HepG2 (cell line): ENCODE measurements around the gene DNAH9. TPM values are rescaled to one million over a fixed set of nuclear protein-coding genes. Genes with fewer than 3 reads are reported as not detected.

Experiments
- ATAC-seq: fragments of 200-7000 bp; cut with Tn5 transposase; 3 replicates; pipeline ENCODE4 v1.9.1; 2020; ENCODE audit warnings: mild to moderate bottlenecking, moderate library complexity
- BruUV-seq: library from RNA; stranded (reverse); fragments of 400-500 nt; replicated peaks from 2 replicates; lab custom pipeline; 2021; lab: Mats Ljungman, UMichigan
- CTCF ChIA-PET: fragments of 300-600 bp; formaldehyde crosslinking; extraction: SDS; loops from one replicate; lab custom pipeline; 2021; ENCODE audit warnings: low total read pairs, inconsistent platforms, low intra/inter-chr PET ratio; lab: Yijun Ruan, JAX
- POLR2A ChIA-PET: fragments of 350-600 bp; sonication (Branson Sonifier 250); formaldehyde crosslinking; loops from one replicate; lab custom pipeline; 2020; ENCODE audit warnings: antibody characterized with exemption, inconsistent platforms; lab: Yijun Ruan, JAX
- DNase-seq: peaks from one replicate; pipeline ENCODE4 v3.0.0-alpha.2; 2015; ENCODE audit warnings: low spot score
- FAIRE-seq: peaks from 3 replicates; lab custom pipeline; 2011; peaks lifted over from hg19 to GRCh38; lab: Jason Lieb, UNC
- H2AFZ ChIP-seq: one replicate; pipeline ENCODE4 v1.6.1; 2011; ENCODE audit warnings: low read length, inconsistent platforms
- H3K27ac ChIP-seq: fragments of 300-600 bp; 3 replicates; pipeline ENCODE4 v1.8.0; 2011; ENCODE audit warnings: mixed run types, mild to moderate bottlenecking, mixed read lengths, low read length, inconsistent platforms; ENCODE audit not compliant: insufficient read depth; ENCODE audit errors: extremely low read length
- H3K27me3 ChIP-seq, 2 experiments: fragments of 200-600 bp in 1 of 2; 2 replicates in 1 of 2; 3 replicates in 1 of 2; pipeline versions ENCODE4 v1.6.0 to v1.8.0; 2011; ENCODE audit warnings: low read length in 2 of 2, mild to moderate bottlenecking in 2 of 2, moderate library complexity in 2 of 2, inconsistent platforms in 1 of 2; ENCODE audit not compliant: insufficient read depth in 2 of 2, control insufficient read depth in 1 of 2
- H3K36me3 ChIP-seq, 2 experiments: fragments of 200-600 bp in 1 of 2; replicated peaks in 1 of 2; 2 replicates in 1 of 2; 3 replicates in 1 of 2; pipeline versions ENCODE4 v1.5.1 to v1.8.0; 2011; ENCODE audit warnings: low read length in 2 of 2, inconsistent platforms in 1 of 2; ENCODE audit not compliant: insufficient read depth in 2 of 2, control insufficient read depth in 1 of 2
- H3K4me1 ChIP-seq: 2 replicates; pipeline ENCODE4 v1.5.1; 2012; ENCODE audit warnings: low read length, inconsistent platforms; ENCODE audit not compliant: insufficient read depth
- H3K4me2 ChIP-seq: 2 replicates; pipeline ENCODE4 v1.6.0; 2011; ENCODE audit warnings: low read depth, low read length, inconsistent platforms
- H3K4me3 ChIP-seq, 3 experiments: fragments of 200-600 bp in 1 of 3; sonication (generic), shearing (Covaris generic) in 1 of 3; replicated peaks in 1 of 3; 2 replicates each; pipeline ENCODE4 v1.5.1; 2011 to 2016; ENCODE audit warnings: low read length in 3 of 3, inconsistent platforms in 2 of 3, low read depth in 2 of 3, mild to moderate bottlenecking in 2 of 3, control low read depth in 1 of 3, mixed read lengths in 1 of 3; ENCODE audit not compliant: insufficient read depth in 1 of 3
- H3K79me2 ChIP-seq: one replicate; pipeline ENCODE4 v1.6.1; 2011; ENCODE audit warnings: low read length, inconsistent platforms; ENCODE audit not compliant: insufficient read depth
- H3K9ac ChIP-seq: 2 replicates; pipeline ENCODE4 v1.6.0; 2011; ENCODE audit warnings: mild to moderate bottlenecking, low read depth, low read length, inconsistent platforms; ENCODE audit not compliant: insufficient read depth
- H3K9me3 ChIP-seq: 2 replicates; pipeline ENCODE4 v1.5.1; 2012; ENCODE audit warnings: mild to moderate bottlenecking, low read length
- H4K20me1 ChIP-seq: 2 replicates; pipeline ENCODE4 v1.6.0; 2011; ENCODE audit warnings: inconsistent platforms, mild to moderate bottlenecking, low read length, moderate library complexity; ENCODE audit not compliant: insufficient read depth
- ATM ChIP-seq: fragments of 450-650 bp; IDR thresholded peaks from 2 replicates; pipeline ENCODE4 v1.7.1; 2017; ENCODE audit warnings: mild to moderate bottlenecking, borderline replicate concordance
- MBD4 ChIP-seq: IDR thresholded peaks from 2 replicates; pipeline ENCODE4 v1.6.1; 2012; ENCODE audit warnings: low read length, inconsistent platforms, borderline replicate concordance
- SNAPC5 ChIP-seq: sonication (generic); formaldehyde crosslinking; IDR thresholded peaks from 2 replicates; pipeline ENCODE4 v1.8.1; 2023; ENCODE audit warnings: mild to moderate bottlenecking, missing genetic modification reagents, borderline replicate concordance
- SOX13 ChIP-seq, 3 experiments: fragments of 450-650 bp in 1 of 3; sonication (generic) in 1 of 3; formaldehyde crosslinking in 1 of 3; IDR thresholded peaks in 2 of 3; conservative IDR thresholded peaks in 1 of 3; 2 replicates each; pipeline versions ENCODE4 v1.5.0 to v1.6.1; 2016 to 2020; ENCODE audit warnings: antibody characterized with exemption in 1 of 3, mild to moderate bottlenecking in 1 of 3, missing compliant biosample characterization in 1 of 3, missing genetic modification reagents in 1 of 3, moderate library complexity in 1 of 3
- TCF12 ChIP-seq, 2 experiments: fragments of 450-650 bp in 1 of 2; sonication (generic) in 1 of 2; formaldehyde crosslinking in 1 of 2; IDR thresholded peaks; 2 replicates each; pipeline versions ENCODE4 v1.6.1 to v1.8.0; 2017 to 2022; ENCODE audit warnings: antibody characterized with exemption in 1 of 2, mild to moderate bottlenecking in 1 of 2, missing genetic modification reagents in 1 of 2, moderate library complexity in 1 of 2
- U2AF2 ChIP-seq: fragments of 200-400 bp; formaldehyde crosslinking; IDR thresholded peaks from 2 replicates; pipeline ENCODE4 v1.6.1; 2017; ENCODE audit warnings: low read depth, mild to moderate bottlenecking, low read length
- ZNF160 ChIP-seq: sonication (generic); formaldehyde crosslinking; IDR thresholded peaks from 2 replicates; pipeline ENCODE4 v1.8.0; 2022; ENCODE audit warnings: mild to moderate bottlenecking, inconsistent platforms, missing genetic modification reagents
- WGBS: methylation state at CpG from one replicate; pipeline ENCODE4 v1.1.6; 2017; ENCODE audit warnings: low lambda C conversion rate; 5-methylcytosine and 5-hydroxymethylcytosine counted together
- in situ Hi-C: cut with HindIII; loops from 2 replicates; pipeline ENCODE4 v1.10.0; 2017; ENCODE audit warnings: low pct_unique_long_range_greater_than_20kb; ENCODE audit not compliant: extremely low pct_ligation_motif_present
- intact Hi-C: fragments of 100-400 bp; cut with micrococcal nuclease; formaldehyde crosslinking; loops from one replicate; pipeline ENCODE4 v1.10.0; 2022; ENCODE audit not compliant: unreplicated experiment
- polyA plus RNA-seq, 8 experiments: library from polyadenylated mRNA; depleted of rRNA in 3 of 8; stranded (reverse) in 7 of 8; unstranded in 1 of 8; fragments of >200 nt; fragmentation: Illumina TruSeq in 4 of 8; extraction: Trizol in 4 of 8; gene quantifications; 2 replicates each; pipeline versions ENCODE4 v1.2.1 to v1.2.3, GENCODE V29; 2011 to 2016; ENCODE audit warnings: low read depth in 4 of 8, missing spikeins in 1 of 8, mixed read lengths in 1 of 8; ENCODE audit not compliant: insufficient read depth in 1 of 8
- total RNA-seq, 5 experiments: library from RNA; depleted of rRNA; stranded (reverse); fragments of >200 nt; fragmentation: Illumina TruSeq; extraction: Trizol; gene quantifications; 2 replicates each; pipeline ENCODE4 v1.2.3, GENCODE V29; 2016; ENCODE audit warnings: low read depth in 1 of 5
- TF ChIP-seq, protein P1 (sequence below): sonication (generic); formaldehyde crosslinking; IDR thresholded peaks from 2 replicates; pipeline ENCODE4 v1.4.0; 2020; ENCODE audit warnings: missing genetic modification reagents, mild to moderate bottlenecking, borderline replicate concordance
- TF ChIP-seq, protein P2 (sequence below): sonication (generic); formaldehyde crosslinking; IDR thresholded peaks from 2 replicates; pipeline ENCODE4 v1.4.0; 2020; ENCODE audit warnings: missing genetic modification reagents

Gene DNAH9
- total and polyA plus RNA-seq, 2 of the 13 experiments (the other 11 are each of a cell fraction or from before 2014, with no cell fraction given), result not detected

- in situ Hi-C loops, result no loop called here
- ATAC-seq, result no peak
- no TSS peak for BruUV-seq
- DNase-seq, result no peak
- Histone ChIP-seq H3K36me3 (no peaks in the 10 kb centered on the region), H3K79me2 (no peaks in the 10 kb centered on the region), H3K27me3 (peaks cover 0 to 2% of the 10 kb centered on the region in 2 experiments; a peak in 1 of 5 replicates), H3K4me3 (no peak overlapping the region), H3K4me1 (peaks cover 8% of the 10 kb centered on the region), H3K27ac (no peak overlapping the region), H3K9ac (no peak overlapping the region), H3K9me3 (no peaks in the 10 kb centered on the region), H2AFZ (no peak overlapping the region), H3K4me2 (no peak overlapping the region), H4K20me1 (no peaks in the 10 kb centered on the region)
- POLR2A ChIA-PET, result no interaction called here
- CTCF ChIA-PET, result no interaction called here
- FAIRE-seq, result no peak
- 0% methylated on average over 4 of the region's 4 CpGs for WGBS
- intact Hi-C loops, result no loop called here
- TF ChIP-seq SOX13 (IDR thresholded peaks at IDR 0.05) (no peak), SOX13 (CRISPR knock-in tag; conservative IDR thresholded peaks at IDR 0.05 in 1 of 2, IDR thresholded peaks at IDR 0.05 in 1 of 2) (no peak), U2AF2 (no peak), TCF12 (IDR thresholded peaks at IDR 0.05) (no peak), TCF12 (CRISPR knock-in tag; IDR thresholded peaks at IDR 0.05) (no peak)
- TF ChIP-seq, protein P1, sequence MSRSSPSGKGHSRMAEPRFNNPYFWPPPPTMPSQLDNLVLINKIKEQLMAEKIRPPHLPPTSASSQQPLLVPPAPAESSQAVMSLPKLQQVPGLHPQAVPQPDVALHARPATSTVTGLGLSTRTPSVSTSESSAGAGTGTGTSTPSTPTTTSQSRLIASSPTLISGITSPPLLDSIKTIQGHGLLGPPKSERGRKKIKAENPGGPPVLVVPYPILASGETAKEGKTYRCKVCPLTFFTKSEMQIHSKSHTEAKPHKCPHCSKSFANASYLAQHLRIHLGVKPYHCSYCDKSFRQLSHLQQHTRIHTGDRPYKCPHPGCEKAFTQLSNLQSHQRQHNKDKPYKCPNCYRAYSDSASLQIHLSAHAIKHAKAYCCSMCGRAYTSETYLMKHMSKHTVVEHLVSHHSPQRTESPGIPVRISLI (CRISPR knock-in tag), result no peak
These were observed 109.3 kb downstream of the DNAH9 start for GRCh38 chr17:11707586-11707985.

- no peaks in the 10 kb centered on the region for H3K79me2 ChIP-seq
- H3K27me3 ChIP-seq, result peaks cover 1 to 6% of the 10 kb centered on the region in 2 experiments; a peak in 2 of 5 replicates
- intact Hi-C loops (no loop called here), in situ Hi-C loops (no loop called here)
- H4K20me1 ChIP-seq, result no peaks in the 10 kb centered on the region
- no peaks in the 10 kb centered on the region for H3K9me3 ChIP-seq
- ChIA-PET CTCF (no interaction called here), POLR2A (no interaction called here)
- H3K9ac ChIP-seq, result no peak overlapping the region
- WGBS, result 2% methylated on average over 3 of the region's 3 CpGs
- no TSS peak for BruUV-seq
- H3K27ac ChIP-seq, result no peak overlapping the region
- no peak overlapping the region for H2AFZ ChIP-seq
- TF ChIP-seq ZNF160 (CRISPR knock-in tag) (no peak), MBD4 (no peak), SNAPC5 (CRISPR knock-in tag) (no peak), ATM (no peak)
- TF ChIP-seq, protein P2, sequence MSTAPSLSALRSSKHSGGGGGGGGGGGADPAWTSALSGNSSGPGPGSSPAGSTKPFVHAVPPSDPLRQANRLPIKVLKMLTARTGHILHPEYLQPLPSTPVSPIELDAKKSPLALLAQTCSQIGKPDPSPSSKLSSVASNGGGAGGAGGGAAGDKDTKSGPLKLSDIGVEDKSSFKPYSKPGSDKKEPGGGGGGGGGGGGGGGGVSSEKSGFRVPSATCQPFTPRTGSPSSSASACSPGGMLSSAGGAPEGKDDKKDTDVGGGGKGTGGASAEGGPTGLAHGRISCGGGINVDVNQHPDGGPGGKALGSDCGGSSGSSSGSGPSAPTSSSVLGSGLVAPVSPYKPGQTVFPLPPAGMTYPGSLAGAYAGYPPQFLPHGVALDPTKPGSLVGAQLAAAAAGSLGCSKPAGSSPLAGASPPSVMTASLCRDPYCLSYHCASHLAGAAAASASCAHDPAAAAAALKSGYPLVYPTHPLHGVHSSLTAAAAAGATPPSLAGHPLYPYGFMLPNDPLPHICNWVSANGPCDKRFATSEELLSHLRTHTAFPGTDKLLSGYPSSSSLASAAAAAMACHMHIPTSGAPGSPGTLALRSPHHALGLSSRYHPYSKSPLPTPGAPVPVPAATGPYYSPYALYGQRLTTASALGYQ (CRISPR knock-in tag), result no peak
- no peaks in the 10 kb centered on the region for H3K36me3 ChIP-seq
- no peaks in the 10 kb centered on the region for H3K4me1 ChIP-seq
- DNase-seq, result no peak
- FAIRE-seq, result no peak
- H3K4me2 ChIP-seq, result no peak overlapping the region
- H3K4me3 ChIP-seq, result no peak overlapping the region
- ATAC-seq, result no peak
These were observed 114.2 kb downstream of the DNAH9 start for GRCh38 chr17:11712456-11712855.
